H1 (cell line): ENCODE data around the gene DNAJB1. TPM values are rescaled to one million over a fixed set of nuclear protein-coding genes. Genes with fewer than 3 reads are reported as not detected.

Source experiments
- CTCF ChIA-PET: fragments of 300-600 bp; sonication (Branson Sonifier 250); formaldehyde crosslinking; loops from one replicate; lab custom pipeline; 2021; ENCODE audit not compliant: partially characterized antibody; lab: Charles Lee
- POLR2A ChIA-PET: fragments of 300-600 bp; sonication (Branson Sonifier 250); formaldehyde crosslinking; loops from one replicate; lab custom pipeline; 2021; ENCODE audit warnings: inconsistent platforms; ENCODE audit not compliant: partially characterized antibody; lab: Charles Lee
- DNase-seq, 2 experiments: peaks; one replicate each; pipeline versions ENCODE4 v3.0.0 to v3.0.0-alpha.2; 2010 to 2022; ENCODE audit warnings: low spot score in 2 of 2, low read depth in 1 of 2, mixed read lengths in 1 of 2
- FAIRE-seq: peaks from 2 replicates; lab custom pipeline; 2011; peaks lifted over from hg19 to GRCh38; lab: Jason Lieb, UNC
- H2AFZ ChIP-seq: 2 replicates; pipeline ENCODE4 v1.8.1; 2012; ENCODE audit warnings: low read length, inconsistent platforms
- H2AK5ac ChIP-seq: 2 replicates; pipeline ENCODE4 v1.6.1; 2013; ENCODE audit warnings: low read depth, low read length
- H2BK120ac ChIP-seq: replicated peaks from 2 replicates; pipeline ENCODE3; 2013; ENCODE audit warnings: low read depth, low read length, inconsistent platforms
- H2BK12ac ChIP-seq: 2 replicates; pipeline ENCODE4 v1.6.1; 2013; ENCODE audit warnings: low read depth, low read length
- H2BK15ac ChIP-seq: 2 replicates; pipeline ENCODE4 v1.6.1; 2013; ENCODE audit warnings: low read length
- H2BK20ac ChIP-seq: 2 replicates; pipeline ENCODE4 v1.6.1; 2013; ENCODE audit warnings: low read length
- H2BK5ac ChIP-seq: 2 replicates; pipeline ENCODE4 v1.6.1; 2013; ENCODE audit warnings: low read depth, low read length
- H3K14ac ChIP-seq: 2 replicates; pipeline ENCODE4 v1.6.1; 2013; ENCODE audit warnings: inconsistent platforms; ENCODE audit not compliant: insufficient read length
- H3K18ac ChIP-seq: 2 replicates; pipeline ENCODE4 v1.6.1; 2013; ENCODE audit warnings: low read length; ENCODE audit errors: extremely low read depth
- H3K23ac ChIP-seq: 2 replicates; pipeline ENCODE4 v1.6.1; 2013; ENCODE audit warnings: inconsistent platforms; ENCODE audit not compliant: insufficient read length
- H3K23me2 ChIP-seq: 2 replicates; pipeline ENCODE4 v1.6.1; 2013; ENCODE audit warnings: low read depth, low read length
- H3K27ac ChIP-seq: 2 replicates; pipeline ENCODE4 v1.6.1; 2011; ENCODE audit warnings: low read depth, low read length, inconsistent platforms
- H3K27me3 ChIP-seq, 4 experiments: replicated peaks in 1 of 4; 1 replicate in 1 of 4; 2 replicates in 3 of 4; pipeline versions ENCODE4 v1.6.1 to v1.8.1; 2011 to 2013; ENCODE audit warnings: low read length in 3 of 4, mild to moderate bottlenecking in 3 of 4, inconsistent platforms in 2 of 4, mixed read lengths in 2 of 4, moderate library complexity in 1 of 4; ENCODE audit not compliant: control insufficient read depth in 3 of 4, insufficient read depth in 3 of 4; ENCODE audit errors: extremely low read depth in 1 of 4
- H3K36me3 ChIP-seq, 4 experiments: 2 replicates each; pipeline versions ENCODE4 v1.6.1 to v1.8.1; 2011 to 2013; ENCODE audit warnings: mild to moderate bottlenecking in 4 of 4, low read length in 3 of 4, moderate library complexity in 2 of 4, control low read depth in 1 of 4, inconsistent platforms in 1 of 4; ENCODE audit not compliant: insufficient read depth in 4 of 4, control insufficient read depth in 2 of 4
- H3K4ac ChIP-seq: replicated peaks from 2 replicates; pipeline ENCODE3; 2013; ENCODE audit warnings: low read length, low read depth, mixed read lengths, inconsistent platforms; ENCODE audit not compliant: insufficient read length
- H3K4me1 ChIP-seq, 4 experiments: replicated peaks in 1 of 4; 1 replicate in 1 of 4; 2 replicates in 3 of 4; pipeline versions ENCODE4 v1.6.1 to v1.8.1; 2011 to 2013; ENCODE audit warnings: low read length in 3 of 4, inconsistent platforms in 2 of 4, mixed read lengths in 1 of 4; ENCODE audit not compliant: insufficient read depth in 4 of 4, control insufficient read depth in 3 of 4
- H3K4me2 ChIP-seq, 2 experiments: 2 replicates each; pipeline versions ENCODE4 v1.6.1 to v1.8.1; 2011 to 2013; ENCODE audit warnings: low read depth in 2 of 2, low read length in 2 of 2, control low read depth in 1 of 2, inconsistent platforms in 1 of 2, mild to moderate bottlenecking in 1 of 2; ENCODE audit not compliant: insufficient read depth in 1 of 2
- H3K4me3 ChIP-seq, 4 experiments: fragments of 200-600, 300-600 bp in 1 of 4; sonication (generic), shearing (Covaris generic), sonication (Bioruptor Twin) in 1 of 4; 2 replicates each; pipeline versions ENCODE4 v1.5.1 to v1.8.1; 2011 to 2016; ENCODE audit warnings: low read length in 4 of 4, low read depth in 3 of 4, control low read depth in 2 of 4, inconsistent platforms in 2 of 4, mild to moderate bottlenecking in 2 of 4, mixed read lengths in 1 of 4, moderate library complexity in 1 of 4; ENCODE audit not compliant: insufficient read depth in 2 of 4; ENCODE audit errors: extremely low read depth in 1 of 4
- H3K56ac ChIP-seq: replicated peaks from 2 replicates; pipeline ENCODE3; 2013; ENCODE audit warnings: low read depth, mild to moderate bottlenecking, mixed read lengths, low read length, inconsistent platforms; ENCODE audit not compliant: insufficient read length
- H3K79me1 ChIP-seq: 2 replicates; pipeline ENCODE4 v1.6.1; 2013; ENCODE audit warnings: low read depth, low read length, control low read depth
- H3K79me2 ChIP-seq, 2 experiments: 2 replicates each; pipeline versions ENCODE4 v1.6.1 to v1.8.1; 2012 to 2013; ENCODE audit warnings: low read length in 2 of 2, mild to moderate bottlenecking in 2 of 2, inconsistent platforms in 1 of 2; ENCODE audit not compliant: insufficient read depth in 2 of 2, control insufficient read depth in 1 of 2
- H3K9ac ChIP-seq, 4 experiments: replicated peaks in 1 of 4; 1 replicate in 1 of 4; 2 replicates in 3 of 4; pipeline versions ENCODE4 v1.6.1 to v1.8.1; 2011 to 2013; ENCODE audit warnings: low read depth in 3 of 4, low read length in 3 of 4, control low read depth in 2 of 4, mild to moderate bottlenecking in 2 of 4, moderate library complexity in 2 of 4, inconsistent platforms in 1 of 4; ENCODE audit errors: extremely low read depth in 1 of 4
- H3K9me3 ChIP-seq, 2 experiments: 2 replicates each; pipeline versions ENCODE4 v1.6.1 to v1.8.1; 2012 to 2013; ENCODE audit warnings: mild to moderate bottlenecking in 2 of 2, moderate library complexity in 2 of 2, control low read depth in 1 of 2, inconsistent platforms in 1 of 2, low read depth in 1 of 2, low read length in 1 of 2, mixed read lengths in 1 of 2; ENCODE audit not compliant: insufficient read depth in 2 of 2
- H4K20me1 ChIP-seq, 2 experiments: replicated peaks in 1 of 2; 2 replicates each; pipeline versions ENCODE3 to v1.8.1; 2011 to 2013; ENCODE audit warnings: inconsistent platforms in 2 of 2, low read length in 2 of 2, mild to moderate bottlenecking in 1 of 2; ENCODE audit not compliant: insufficient read depth in 2 of 2, control insufficient read depth in 1 of 2
- H4K5ac ChIP-seq: 2 replicates; pipeline ENCODE4 v1.6.1; 2013; ENCODE audit warnings: low read length, low read depth, mixed read lengths, inconsistent platforms; ENCODE audit not compliant: insufficient read length
- H4K8ac ChIP-seq: 2 replicates; pipeline ENCODE4 v1.8.0; 2013; ENCODE audit warnings: mild to moderate bottlenecking, moderate library complexity, low read length, inconsistent platforms; ENCODE audit not compliant: insufficient read depth; ENCODE audit errors: extremely low read depth
- H4K91ac ChIP-seq: replicated peaks from 2 replicates; pipeline ENCODE3; 2013; ENCODE audit warnings: low read length, mixed read lengths, inconsistent platforms; ENCODE audit not compliant: insufficient read length
- ASH2L ChIP-seq: fragments of 200-600, 300-600 bp; sonication (generic); IDR thresholded peaks from one replicate; pipeline ENCODE4 v1.7.1; 2017; ENCODE audit warnings: low read length
- NANOG ChIP-seq: IDR thresholded peaks from 2 replicates; pipeline ENCODE4 v1.6.1; 2011; ENCODE audit warnings: low read length, low read depth, mild to moderate bottlenecking, inconsistent platforms; ENCODE audit not compliant: insufficient read depth, poor library complexity, severe bottlenecking
- WGBS, 2 experiments: shearing (Covaris generic) in 1 of 2; methylation state at CpG; one replicate each; pipeline versions ENCODE4 v1.1.6 to v1.1.7; 2013 to 2015; ENCODE audit warnings: low lambda C conversion rate in 2 of 2, mixed read lengths in 2 of 2, inconsistent platforms in 1 of 2, low coverage in 1 of 2, missing lambda C conversion rate in 1 of 2; ENCODE audit not compliant: insufficient replicate concordance in 2 of 2, insufficient coverage in 1 of 2, insufficient read length in 1 of 2; ENCODE audit errors: extremely low coverage in 1 of 2, missing lambda C conversion rate in 1 of 2; 5-methylcytosine and 5-hydroxymethylcytosine counted together
- polyA plus RNA-seq, 7 experiments: library from polyadenylated mRNA; depleted of rRNA in 3 of 7; stranded (reverse) in 5 of 7; unstranded in 2 of 7; fragments of >200 nt in 5 of 7; fragments of 200-250 nt in 2 of 7; gene quantifications; 1 replicate in 5 of 7; 2 replicates in 1 of 7; 4 replicates in 1 of 7; pipeline versions ENCODE4 v1.2.1 to v1.2.3, GENCODE V29; 2011 to 2013; ENCODE audit warnings: missing spikeins in 2 of 7, mixed read lengths in 2 of 7
- total RNA-seq: library from RNA; stranded (reverse); fragmentation: NEBNext Ultra II Directional; extraction: Animal tissue kit (Norgen Biotek cat#: 25700); gene quantifications from 2 replicates; pipeline ENCODE4 v1.2.1, GENCODE V29; 2021
- TF ChIP-seq, protein P1 (sequence below): IDR thresholded peaks from 2 replicates; pipeline ENCODE4 v1.6.1; 2012; ENCODE audit warnings: low read length, inconsistent platforms

The DNAJB1 gene
- total and polyA plus RNA-seq, 2 of the 8 experiments (the other 6 are each of a cell fraction or from before 2014, with no cell fraction given), result 62.9 to 64.3 TPM

DNA sequence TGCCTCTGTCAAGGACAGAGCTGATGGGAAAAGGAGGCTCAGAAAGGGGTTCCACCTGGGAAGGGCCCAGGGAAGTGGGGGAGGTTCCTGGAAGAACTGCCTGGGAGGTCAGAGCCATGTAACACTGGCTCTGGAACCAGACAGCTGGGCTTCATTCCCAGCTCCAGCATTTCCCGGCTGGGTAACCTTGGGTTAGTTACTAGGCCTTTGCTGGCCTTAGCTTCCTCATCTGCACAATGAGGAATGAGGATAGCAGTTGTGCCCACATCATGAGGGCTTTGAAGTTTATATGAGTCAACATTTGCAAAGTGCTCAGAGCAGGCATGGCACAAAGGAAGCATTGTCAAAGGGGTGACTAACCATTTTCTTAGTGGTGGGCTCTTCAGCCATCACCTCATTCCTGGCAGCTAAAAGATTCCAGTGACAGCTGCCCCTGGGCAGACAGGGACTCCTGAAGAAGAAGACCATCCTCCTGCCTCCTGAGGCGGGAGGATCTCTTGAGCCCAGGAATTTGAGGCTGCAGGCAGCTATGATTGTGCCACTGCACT lies 1.7 kb upstream of the DNAJB1 start:
- WGBS, 2 experiments, result 79% methylated on average over 2 of the region's 2 CpGs; no CpG with 5 or more reads in 1 of the 2 experiments
- TF ChIP-seq, protein P1, sequence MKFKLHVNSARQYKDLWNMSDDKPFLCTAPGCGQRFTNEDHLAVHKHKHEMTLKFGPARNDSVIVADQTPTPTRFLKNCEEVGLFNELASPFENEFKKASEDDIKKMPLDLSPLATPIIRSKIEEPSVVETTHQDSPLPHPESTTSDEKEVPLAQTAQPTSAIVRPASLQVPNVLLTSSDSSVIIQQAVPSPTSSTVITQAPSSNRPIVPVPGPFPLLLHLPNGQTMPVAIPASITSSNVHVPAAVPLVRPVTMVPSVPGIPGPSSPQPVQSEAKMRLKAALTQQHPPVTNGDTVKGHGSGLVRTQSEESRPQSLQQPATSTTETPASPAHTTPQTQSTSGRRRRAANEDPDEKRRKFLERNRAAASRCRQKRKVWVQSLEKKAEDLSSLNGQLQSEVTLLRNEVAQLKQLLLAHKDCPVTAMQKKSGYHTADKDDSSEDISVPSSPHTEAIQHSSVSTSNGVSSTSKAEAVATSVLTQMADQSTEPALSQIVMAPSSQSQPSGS, result no peak
- TF ChIP-seq NANOG (no peak), ASH2L (no peak)
- Histone ChIP-seq H3K27ac (no peak overlapping the region), H2BK15ac (peak overlapping the region; percentile 19; the same call in 1 of the 2 replicates), H4K5ac (no peak overlapping the region), H3K79me1 (peaks cover 14% of the 10 kb centered on the region), H3K23me2 (peaks cover 3% of the 10 kb centered on the region; the same call in 1 of the 2 replicates), H4K91ac (peak overlapping the region; percentile 66), H3K4ac (no peak overlapping the region), H3K56ac (no peak overlapping the region), H3K4me2 (no peak overlapping the region), H2BK20ac (no peak overlapping the region), H2BK5ac (0 out of 2 replicates have a peak overlapping the region, but pooled peaks have one; percentile 10), H3K4me3 (no peak overlapping the region), H3K18ac (no peak overlapping the region), H3K9me3 (no peaks in the 10 kb centered on the region), H3K4me1 (peaks cover 0 to 8% (median 4%) of the 10 kb centered on the region in 4 experiments; a peak in 3 of 7 replicates), H3K23ac (no peak overlapping the region), H2AFZ (no peak overlapping the region), H3K9ac (no peak overlapping the region), H4K8ac (no peak overlapping the region), H3K27me3 (no peaks in the 10 kb centered on the region), H4K20me1 (peaks cover 7 to 19% of the 10 kb centered on the region in 2 experiments), H2BK12ac (peak overlapping the region; percentile 44; the same call in 1 of the 2 replicates), H2BK120ac (no peak overlapping the region), H3K14ac (no peak overlapping the region), H3K36me3 (peaks cover 9 to 17% (median 11%) of the 10 kb centered on the region in 4 experiments), H3K79me2 (peaks cover 7 to 24% of the 10 kb centered on the region in 2 experiments; a peak in 3 of 4 replicates), H2AK5ac (no peak overlapping the region)
- FAIRE-seq (no peak), DNase-seq (no peak)
- POLR2A ChIA-PET, result interaction anchor here (0.9 to 3.8 kb wide), 2 partner anchors 9 to 17 kb away, joined by 3 to 16 read pairs; partner anchors contain the start of gene TECR
- CTCF ChIA-PET, result interaction anchor here (1.1 kb wide), 1 partner anchor 30 kb away, joined by 3 read pairs; no protein-coding TSS in a partner anchor
